K562 treated with DMSO at 1 percent for 48 hours (cell line): ENCODE measurements around the gene ZNF501. TPM values are rescaled to one million over a fixed set of nuclear protein-coding genes. Genes with fewer than 3 reads are reported as not detected.

Experiments used
- total RNA-seq: library from RNA; unstranded; fragments of 300-600 nt; gene quantifications from 2 replicates; pipeline ENCODE4 v1.2.3, GENCODE V29; 2022; ENCODE audit warnings: low replicate concordance; ENCODE audit errors: extremely low read depth

The ZNF501 gene
- total RNA-seq: not detected in 2 replicates

DNA sequence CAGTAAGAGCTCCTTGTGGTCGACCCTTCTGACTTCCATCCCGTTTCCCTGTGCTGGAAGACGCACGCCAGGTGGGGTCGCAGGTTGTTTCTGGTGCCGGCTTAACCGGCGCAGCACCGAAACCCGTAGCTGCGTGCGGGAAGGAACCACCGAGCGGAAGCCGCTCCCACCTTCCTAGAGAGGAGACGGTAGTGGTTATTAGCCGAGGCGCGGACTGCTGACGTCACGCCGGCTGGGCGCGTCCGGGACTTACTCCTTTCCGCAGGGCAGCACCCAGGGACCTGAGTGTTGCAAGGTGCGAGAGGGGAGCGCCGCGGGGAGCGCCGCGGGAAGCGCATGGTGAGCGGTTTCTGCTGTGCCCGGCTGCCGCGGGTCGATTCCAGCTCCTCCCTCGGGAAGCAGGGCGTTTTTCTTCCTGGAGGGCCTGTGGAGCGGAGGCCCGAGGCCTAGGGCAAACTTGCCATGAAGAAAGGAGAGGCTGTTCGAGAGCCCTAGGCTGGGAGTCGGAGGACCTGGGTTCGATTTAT, at the start of gene ZNF501:
ZNF501 (plus strand) TSS at position 252 of the 527 bp plus-strand sequence. CDS start 4,787 bp downstream, outside the sequence.

DNA sequence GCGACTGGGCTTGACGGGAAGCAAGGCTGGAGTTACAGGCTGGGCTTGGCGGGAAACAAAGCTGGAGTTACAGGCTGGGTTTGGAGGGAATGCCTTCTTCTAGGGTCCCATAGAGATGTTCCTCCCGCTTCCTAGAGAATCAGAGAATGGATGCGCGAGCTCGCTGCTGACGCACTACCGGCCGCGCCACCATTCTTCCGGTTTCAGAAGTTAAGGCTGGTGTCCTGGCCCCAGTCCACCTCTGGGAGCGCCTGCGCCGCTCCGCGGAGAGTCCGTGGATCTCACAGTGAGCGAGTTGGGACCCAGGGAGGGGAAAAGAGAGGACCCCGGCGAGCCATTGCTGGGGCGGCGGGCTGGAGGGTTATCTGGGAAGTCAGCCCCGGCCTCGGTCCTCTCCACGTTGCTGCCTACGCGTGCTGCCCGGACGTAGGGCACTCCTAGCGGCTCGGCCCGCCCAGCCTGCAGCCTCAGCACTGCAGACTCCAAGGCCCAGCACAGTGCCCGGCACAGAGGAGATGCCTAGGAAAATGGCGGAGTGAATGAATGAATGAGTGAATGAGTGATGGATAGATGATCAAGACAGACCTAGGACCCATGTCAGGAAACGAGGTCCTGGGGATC, 16.9 kb upstream of the ZNF501 start, which contains the start of gene ZNF502:
ZNF502 (plus strand) TSS at position 206 of the 621 bp plus-strand sequence. CDS start 7,602 bp downstream, outside the sequence.

DNA sequence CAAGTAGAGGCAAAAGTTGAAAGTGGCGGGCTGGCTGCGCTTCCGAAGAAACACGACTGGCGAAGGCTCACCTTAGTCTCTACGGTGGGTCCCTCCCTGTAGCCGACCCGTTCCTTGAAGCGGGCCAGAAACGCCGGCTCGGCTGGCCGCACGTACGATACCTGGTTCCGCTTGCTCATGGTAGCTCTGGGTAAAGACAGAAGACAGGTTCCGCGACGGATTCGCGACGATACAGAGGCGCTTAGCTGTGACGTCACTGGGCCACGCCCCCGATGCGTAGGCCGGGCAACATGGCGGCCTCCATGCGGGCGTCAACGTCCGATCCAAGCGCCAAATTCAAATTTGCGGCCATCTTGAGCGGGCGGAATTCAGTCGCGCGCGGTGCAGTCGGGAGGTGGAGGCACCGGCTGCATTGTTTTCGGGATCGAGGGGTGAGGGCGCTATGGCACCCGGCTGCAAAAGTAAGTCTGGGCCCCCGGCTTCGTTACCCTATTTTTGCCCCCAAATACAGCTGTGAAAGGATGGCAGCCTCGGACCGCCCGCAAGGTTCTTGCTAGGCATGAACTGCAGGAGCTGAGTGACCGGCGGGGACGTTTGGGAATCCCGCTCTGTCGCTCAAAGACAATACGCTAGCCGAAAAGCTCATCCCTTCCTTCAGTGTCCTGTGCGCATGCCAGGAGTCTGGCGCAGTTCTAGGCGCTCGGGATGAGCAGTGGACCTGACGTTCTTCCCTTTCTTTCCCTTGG, 32.2 kb downstream of the ZNF501 start, which contains the start of the genes KIAA1143 and KIF15:
KIAA1143 (minus strand) TSS at position 196 of the 746 bp plus-strand sequence; CDS start at position 179, 17 bp downstream.
KIF15 (plus strand) TSS at position 371 of the 746 bp plus-strand sequence; CDS start at position 443, 72 bp downstream.

Other genes with a start within 250 kb of the ZNF501 start
- not detected in 2 replicates for gene ZKSCAN7, start 174.4 kb upstream of the ZNF501 start, total RNA-seq
- not detected in 2 replicates for gene ZNF660, start 144.7 kb upstream of the ZNF501 start, total RNA-seq
- not detected in 2 replicates for gene ZNF197, start 104.6 kb upstream of the ZNF501 start, total RNA-seq
- not detected in 2 replicates for gene ZNF35, start 80.9 kb upstream of the ZNF501 start, total RNA-seq
- not detected in 2 replicates for gene ZNF502, start 17.0 kb upstream of the ZNF501 start, total RNA-seq
- gene KIAA1143, start 32.0 kb downstream of the ZNF501 start, total RNA-seq: not detected in 2 replicates
- gene KIF15, start 32.2 kb downstream of the ZNF501 start, total RNA-seq: not detected in 2 replicates
- not detected in 2 replicates for gene TMEM42, start 132.3 kb downstream of the ZNF501 start, total RNA-seq
- not detected in 2 replicates for gene TGM4, start 145.0 kb downstream of the ZNF501 start, total RNA-seq
- not detected in 2 replicates for gene ZDHHC3, start 246.5 kb downstream of the ZNF501 start, total RNA-seq
- not detected in 2 replicates for gene EXOSC7, start 246.6 kb downstream of the ZNF501 start, total RNA-seq